Endothelial cell of umbilical vein (primary cell): ENCODE data around the gene ARHGEF19.

Experiments
- CTCF ChIP-seq, 2 donors: IDR thresholded peaks; 1 replicate in 1 of 2; 2 replicates in 1 of 2; pipeline ENCODE4 v1.5.1; 2011; ENCODE audit warnings: low read length in 2 of 2, mild to moderate bottlenecking in 2 of 2, moderate library complexity in 2 of 2, control low read depth in 1 of 2, inconsistent platforms in 1 of 2, low read depth in 1 of 2; ENCODE audit not compliant: insufficient read depth in 1 of 2; ENCODE audit errors: extremely low read depth in 1 of 2
- EZH2 ChIP-seq: IDR thresholded peaks from 2 replicates; pipeline ENCODE4 v1.6.1; 2012; ENCODE audit warnings: borderline replicate concordance, low read depth, mild to moderate bottlenecking, moderate library complexity, low read length, inconsistent platforms; ENCODE audit not compliant: severe bottlenecking
- MAX ChIP-seq: IDR thresholded peaks from 2 replicates; pipeline ENCODE4 v1.6.1; 2011; ENCODE audit not compliant: insufficient read depth, insufficient read length
- MYC ChIP-seq: IDR thresholded peaks from one replicate; pipeline ENCODE4 v1.6.1; 2011; ENCODE audit warnings: mild to moderate bottlenecking, low read depth, low read length
- POLR2A ChIP-seq: IDR thresholded peaks from 2 replicates; pipeline ENCODE4 v1.6.1; 2012; ENCODE audit warnings: low read depth, mild to moderate bottlenecking, control low read depth, low read length
- POLR2AphosphoS5 ChIP-seq: IDR thresholded peaks from 2 replicates; pipeline ENCODE4 v1.6.1; 2012; ENCODE audit warnings: low read depth, mild to moderate bottlenecking, control low read depth, low read length, moderate library complexity; ENCODE audit not compliant: insufficient read depth

DNA sequence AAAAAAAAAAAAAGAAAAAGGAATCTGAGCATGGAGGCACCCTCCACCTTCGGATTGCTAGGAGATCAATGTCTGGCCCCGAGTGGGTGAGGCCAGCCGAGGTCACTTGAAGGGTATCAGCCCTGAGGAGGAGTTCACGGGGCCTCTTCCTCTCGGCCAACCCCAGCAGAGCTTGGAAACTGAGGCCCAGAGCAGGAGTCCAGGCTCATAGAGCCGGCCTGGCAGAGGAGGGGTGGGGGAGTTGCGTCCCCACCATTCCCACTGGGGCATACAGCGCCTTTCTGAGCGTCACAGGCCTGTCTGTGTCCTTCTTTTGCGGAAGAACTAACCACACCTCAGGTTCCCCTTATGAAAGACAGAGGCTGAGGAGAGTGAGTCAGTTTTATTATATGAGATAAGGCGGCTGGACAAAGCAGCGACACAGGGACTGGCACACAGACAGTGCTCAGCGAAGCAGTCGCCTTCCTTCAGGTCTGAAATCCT lies 39.4 kb downstream of the ARHGEF19 start:
- TF ChIP-seq CTCF (IDR thresholded peaks at IDR 0.05; ENCODE audit: extremely low read depth in 1 of 2, insufficient read depth in 1 of 2, low read depth in 1 of 2, low read length in 2 of 2): no peak
- TF ChIP-seq POLR2AphosphoS5: no peak
- peak; percentile 47 for TF ChIP-seq POLR2A
- TF ChIP-seq MYC: no peak
- no peak for TF ChIP-seq EZH2
- no peak for TF ChIP-seq MAX
